Putamen (tissue), 1 donor: Measurements from ENCODE around the gene PLD6.

Experiments
- DNase-seq: peaks from one replicate; pipeline ENCODE4 v3.0.0-alpha.2; 2016; ENCODE audit warnings: low spot score

The PLD6 gene

GRCh38 chr17:17154981-17155380, 51.2 kb downstream of the PLD6 start:
- DNase-seq: no peak

- no peak for DNase-seq
Observed at GRCh38 chr17:17154556-17154955, 51.6 kb downstream of the PLD6 start.

DNA sequence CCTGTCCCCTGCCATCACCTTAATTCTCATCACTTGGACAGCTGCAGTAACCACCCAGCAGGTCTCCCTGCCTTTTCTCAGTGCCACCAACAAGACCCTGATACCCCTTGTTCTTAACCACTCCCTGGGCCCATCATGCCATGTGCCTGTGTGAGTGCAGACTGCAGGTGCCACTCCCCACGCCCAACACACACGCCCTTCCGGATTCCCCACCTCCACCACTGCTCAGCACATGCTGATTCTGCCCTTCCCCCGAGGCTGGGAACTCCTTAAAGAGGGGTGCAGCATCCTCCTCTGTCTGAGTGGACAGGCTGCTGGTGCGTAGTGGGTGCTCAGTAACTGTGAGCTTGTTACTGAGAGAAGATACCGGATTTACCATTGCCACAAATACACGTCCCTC, 52.4 kb downstream of the PLD6 start:
- no peak for DNase-seq

GRCh38 chr17:17153071-17153470, 53.1 kb downstream of the PLD6 start:
- no peak for DNase-seq

DNA sequence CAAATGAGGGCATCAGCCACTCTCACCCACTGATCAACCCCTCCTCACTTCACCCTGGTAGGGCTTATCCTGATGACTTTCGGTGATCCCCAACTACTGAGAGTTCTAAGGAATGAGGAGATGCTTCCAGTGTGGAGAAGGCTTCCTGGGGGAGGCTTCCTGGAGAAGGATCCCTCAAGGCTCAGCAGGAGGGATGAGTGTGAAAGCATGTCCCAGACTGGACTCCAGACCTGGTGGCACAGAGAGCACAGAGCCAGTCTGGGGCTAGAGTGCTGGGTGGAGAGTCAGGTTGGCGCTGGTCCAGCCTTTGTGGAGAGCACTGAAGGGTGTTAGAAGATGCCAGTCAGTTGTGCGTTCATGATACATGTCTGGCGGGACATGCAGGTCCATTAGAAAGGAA, 53.7 kb downstream of the PLD6 start:
- no peak for DNase-seq

GRCh38 chr17:17151962-17152361, 54.2 kb downstream of the PLD6 start:
- DNase-seq: peak; percentile 74

- DNase-seq: no peak
Observed at GRCh38 chr17:17151541-17151940, 54.6 kb downstream of the PLD6 start.

GRCh38 chr17:17151055-17151454, 55.1 kb downstream of the PLD6 start:
- DNase-seq: no peak
